OCI-LY3 (cell line): ENCODE measurements around the gene GAS2.

ENCODE experiments used
- H2AFZ ChIP-seq: fragments of 200-600, 300-600 bp; shearing (Covaris generic); 2 replicates; pipeline ENCODE4 v1.6.0; 2014; ENCODE audit warnings: antibody characterized with exemption, low read depth, low read length
- H3K27ac ChIP-seq: fragments of 200-600, 300-600 bp; sonication (generic); 2 replicates; pipeline ENCODE4 v1.5.1; 2014; ENCODE audit warnings: mild to moderate bottlenecking, low read length, moderate library complexity, mixed read lengths
- H3K27me3 ChIP-seq: fragments of 200-600, 300-600 bp; sonication (generic); 2 replicates; pipeline ENCODE4 v1.6.1; 2014; ENCODE audit warnings: low read depth, low read length, mixed read lengths
- H3K36me3 ChIP-seq: fragments of 200-600, 300-600 bp; sonication (generic); replicated peaks from 2 replicates; pipeline ENCODE3; 2014; ENCODE audit warnings: low read depth, low read length, mixed read lengths
- H3K4me1 ChIP-seq: fragments of 300-600, 200-600 bp; sonication (generic); 2 replicates; pipeline ENCODE4 v1.6.1; 2014; ENCODE audit warnings: low read length, mixed read lengths
- H3K4me2 ChIP-seq: fragments of 200-600, 300-600 bp; sonication (generic); 2 replicates; pipeline ENCODE4 v1.6.1; 2014; ENCODE audit warnings: low read length, mixed read lengths
- H3K4me3 ChIP-seq: fragments of 300-600, 200-600 bp; sonication (generic); 2 replicates; pipeline ENCODE4 v1.5.1; 2014; ENCODE audit warnings: antibody characterized with exemption, mild to moderate bottlenecking, low read length, moderate library complexity
- H3K79me2 ChIP-seq: fragments of 300-600, 200-600 bp; shearing (Covaris generic); 2 replicates; pipeline ENCODE4 v1.6.1; 2014; ENCODE audit warnings: mild to moderate bottlenecking, low read length, mixed read lengths
- H3K9ac ChIP-seq: fragments of 300-600, 200-600 bp; shearing (Covaris generic); 2 replicates; pipeline ENCODE4 v1.6.0; 2014; ENCODE audit warnings: mild to moderate bottlenecking, low read length, moderate library complexity
- H3K9me3 ChIP-seq: fragments of 200-600, 300-600 bp; shearing (Covaris generic); 2 replicates; pipeline ENCODE4 v1.6.1; 2014; ENCODE audit warnings: low read length, mixed read lengths; ENCODE audit not compliant: insufficient read depth
- H4K20me1 ChIP-seq: fragments of 200-600, 300-600 bp; sonication (generic); 2 replicates; pipeline ENCODE4 v1.6.1; 2016; ENCODE audit warnings: low read length, mixed read lengths; ENCODE audit not compliant: insufficient read depth
- CTCF ChIP-seq: fragments of 200-600, 300-600 bp; sonication (generic); IDR thresholded peaks from 2 replicates; pipeline ENCODE4 v1.5.1; 2014; ENCODE audit warnings: antibody characterized with exemption, low read length, low read depth
- EZH2phosphoT487 ChIP-seq: fragments of 200-600 bp; shearing (Covaris generic); IDR thresholded peaks from 2 replicates; pipeline ENCODE4 v1.6.1; 2018; ENCODE audit warnings: antibody characterized with exemption, mixed run types, low read depth

GAS2 gene

GRCh38 chr11:22690871-22691270 lies 24.5 kb downstream of the GAS2 start:
- no peak overlapping the region for H3K4me2 ChIP-seq
- no peaks in the 10 kb centered on the region for H3K9me3 ChIP-seq
- no peak overlapping the region for H2AFZ ChIP-seq
- no peak overlapping the region for H3K4me3 ChIP-seq
- no peak overlapping the region for H3K9ac ChIP-seq
- H3K4me1 ChIP-seq = no peaks in the 10 kb centered on the region
- no peaks in the 10 kb centered on the region for H3K79me2 ChIP-seq
- H3K27ac ChIP-seq = no peak overlapping the region
- H3K27me3 ChIP-seq = no peaks in the 10 kb centered on the region
- TF ChIP-seq EZH2phosphoT487 = no peak
- TF ChIP-seq CTCF = no peak
- H3K36me3 ChIP-seq = no peaks in the 10 kb centered on the region
- H4K20me1 ChIP-seq = no peaks in the 10 kb centered on the region

GRCh38 chr11:22699388-22699787 lies 33.0 kb downstream of the GAS2 start:
- Histone ChIP-seq H3K79me2 (no peaks in the 10 kb centered on the region), H4K20me1 (no peaks in the 10 kb centered on the region), H3K36me3 (no peaks in the 10 kb centered on the region), H3K27ac (no peak overlapping the region), H3K4me3 (no peak overlapping the region), H3K4me2 (peak overlapping the region; percentile 6), H2AFZ (no peak overlapping the region), H3K27me3 (no peaks in the 10 kb centered on the region), H3K9me3 (no peaks in the 10 kb centered on the region), H3K9ac (no peak overlapping the region), H3K4me1 (peaks cover 26% of the 10 kb centered on the region)
- no peak for TF ChIP-seq EZH2phosphoT487

GRCh38 chr11:22702031-22702430 lies 35.6 kb downstream of the GAS2 start:
- no peaks in the 10 kb centered on the region for H3K79me2 ChIP-seq
- H3K9me3 ChIP-seq = no peaks in the 10 kb centered on the region
- no peak overlapping the region for H3K4me2 ChIP-seq
- H3K9ac ChIP-seq = no peak overlapping the region
- H3K27ac ChIP-seq = no peak overlapping the region
- H3K4me3 ChIP-seq = no peak overlapping the region
- H2AFZ ChIP-seq = no peak overlapping the region
- no peaks in the 10 kb centered on the region for H3K36me3 ChIP-seq
- peaks cover 26% of the 10 kb centered on the region for H3K4me1 ChIP-seq
- H3K27me3 ChIP-seq = no peaks in the 10 kb centered on the region
- TF ChIP-seq EZH2phosphoT487 = no peak
- no peaks in the 10 kb centered on the region for H4K20me1 ChIP-seq

- Histone ChIP-seq H3K4me3 (no peak overlapping the region), H3K9ac (no peak overlapping the region), H3K4me1 (peaks cover 26% of the 10 kb centered on the region), H4K20me1 (no peaks in the 10 kb centered on the region), H3K4me2 (peak overlapping the region; percentile 13; the same call in 1 of the 2 replicates), H3K9me3 (no peaks in the 10 kb centered on the region), H3K27ac (no peak overlapping the region), H3K36me3 (no peaks in the 10 kb centered on the region), H3K27me3 (no peaks in the 10 kb centered on the region), H2AFZ (no peak overlapping the region), H3K79me2 (no peaks in the 10 kb centered on the region)
- no peak for TF ChIP-seq CTCF
- TF ChIP-seq EZH2phosphoT487 = no peak
These were observed 36.6 kb downstream of the GAS2 start for GRCh38 chr11:22703040-22703439.

GRCh38 chr11:22703591-22703990 lies 37.2 kb downstream of the GAS2 start:
- TF ChIP-seq EZH2phosphoT487 (no peak), CTCF (no peak)
- 0 out of 2 replicates have a peak overlapping the region, but pooled peaks have one; percentile 7 for H2AFZ ChIP-seq
- no peaks in the 10 kb centered on the region for H3K79me2 ChIP-seq
- no peak overlapping the region for H3K9ac ChIP-seq
- no peak overlapping the region for H3K4me3 ChIP-seq
- no peak overlapping the region for H3K27ac ChIP-seq
- H3K27me3 ChIP-seq = no peaks in the 10 kb centered on the region
- no peaks in the 10 kb centered on the region for H4K20me1 ChIP-seq
- no peaks in the 10 kb centered on the region for H3K36me3 ChIP-seq
- H3K9me3 ChIP-seq = no peaks in the 10 kb centered on the region
- H3K4me2 ChIP-seq = no peak overlapping the region
- H3K4me1 ChIP-seq = peaks cover 26% of the 10 kb centered on the region
